K562 (cell line): ENCODE results near the gene GPR157. TPM values are rescaled to one million over a fixed set of nuclear protein-coding genes. Genes with fewer than 3 reads are reported as not detected.

Source experiments
- CBFA2T3 ChIP-seq: fragments of 450-650 bp; IDR thresholded peaks from 2 replicates; pipeline ENCODE4 v1.6.1; 2017
- CEBPG ChIP-seq, 3 experiments: fragments of 200-800 bp in 1 of 3; sonication (Bioruptor generic) in 1 of 3; sonication (generic) in 1 of 3; formaldehyde crosslinking in 1 of 3; IDR thresholded peaks in 2 of 3; conservative IDR thresholded peaks in 1 of 3; 2 replicates each; pipeline versions ENCODE4 v1.6.1 to v1.8.0; 2016 to 2022; ENCODE audit warnings: missing compliant biosample characterization in 2 of 3, missing genetic modification characterization in 2 of 3, mild to moderate bottlenecking in 1 of 3, missing genetic modification reagents in 1 of 3
- E4F1 ChIP-seq: fragments of 250-450 bp; sonication (Bioruptor Pico); IDR thresholded peaks from 2 replicates; pipeline ENCODE4 v1.5.0; 2021; ENCODE audit warnings: mild to moderate bottlenecking, borderline replicate concordance
- FOXP4 ChIP-seq: sonication (generic); formaldehyde crosslinking; IDR thresholded peaks from 2 replicates; pipeline ENCODE4 v1.8.0; 2022; ENCODE audit warnings: mild to moderate bottlenecking, missing genetic modification reagents, borderline replicate concordance
- FUS ChIP-seq: fragments of 200-400 bp; formaldehyde crosslinking; optimal IDR thresholded peaks from 2 replicates; pipeline ENCODE3; 2017; ENCODE audit warnings: low read depth, low read length
- MEIS2 ChIP-seq: fragments of 450-650 bp; IDR thresholded peaks from 2 replicates; pipeline ENCODE4 v1.6.1; 2014; ENCODE audit warnings: mild to moderate bottlenecking; ENCODE audit not compliant: partially characterized antibody
- NR0B1 ChIP-seq: fragments of 450-650 bp; IDR thresholded peaks from one replicate; pipeline ENCODE4 v1.6.1; 2018; ENCODE audit warnings: mild to moderate bottlenecking, moderate library complexity; ENCODE audit not compliant: partially characterized antibody
- NUFIP1 ChIP-seq: fragments of 450-650 bp; IDR thresholded peaks from 2 replicates; pipeline ENCODE4 v1.6.1; 2018; ENCODE audit not compliant: partially characterized antibody
- SNRNP70 ChIP-seq: fragments of 200-400 bp; formaldehyde crosslinking; optimal IDR thresholded peaks from 2 replicates; pipeline ENCODE3; 2017; ENCODE audit warnings: low read depth, low read length
- SP1 ChIP-seq: sonication (generic); formaldehyde crosslinking; IDR thresholded peaks from 2 replicates; pipeline ENCODE4 v1.8.1; 2022; ENCODE audit warnings: mild to moderate bottlenecking, missing genetic modification reagents
- SPI1 ChIP-seq: IDR thresholded peaks from 2 replicates; pipeline ENCODE4 v1.6.1; 2011; ENCODE audit warnings: low read depth, low read length, control low read depth, borderline replicate concordance
- TEAD4 ChIP-seq, 2 experiments: sonication (generic) in 1 of 2; formaldehyde crosslinking in 1 of 2; IDR thresholded peaks; 2 replicates each; pipeline versions ENCODE4 v1.6.1 to v1.8.0; 2012 to 2022; ENCODE audit warnings: borderline replicate concordance in 1 of 2, inconsistent platforms in 1 of 2, low read length in 1 of 2, mild to moderate bottlenecking in 1 of 2, missing genetic modification reagents in 1 of 2
- THRAP3 ChIP-seq: fragments of 450-650 bp; IDR thresholded peaks from 2 replicates; pipeline ENCODE4 v1.6.1; 2016; ENCODE audit warnings: mild to moderate bottlenecking, inconsistent platforms, borderline replicate concordance
- ZBTB11 ChIP-seq, 3 experiments: fragments of 200-800 bp in 1 of 3; fragments of 250-450 bp in 1 of 3; fragments of 450-650 bp in 1 of 3; sonication (Bioruptor Pico) in 1 of 3; sonication (Bioruptor generic) in 1 of 3; formaldehyde crosslinking in 1 of 3; IDR thresholded peaks; 2 replicates each; pipeline versions ENCODE4 v1.6.1 to v1.8.0; 2016 to 2022; ENCODE audit warnings: mild to moderate bottlenecking in 2 of 3, missing genetic modification characterization in 2 of 3, missing compliant biosample characterization in 1 of 3, moderate library complexity in 1 of 3
- ZC3H11A ChIP-seq: IDR thresholded peaks from 2 replicates; pipeline ENCODE4 v1.6.1; 2012; ENCODE audit warnings: low read depth, low read length, improper control_type of control experiment
- ZNF212 ChIP-seq: fragments of 450-650 bp; formaldehyde crosslinking; IDR thresholded peaks from 2 replicates; pipeline ENCODE4 v1.4.0; 2020; ENCODE audit warnings: mild to moderate bottlenecking
- ZNF561 ChIP-seq: fragments of 450-650 bp; formaldehyde crosslinking; conservative IDR thresholded peaks from 2 replicates; pipeline ENCODE4 v1.4.0; 2020; ENCODE audit warnings: mild to moderate bottlenecking, moderate library complexity
- polyA plus RNA-seq, 8 experiments: library from polyadenylated mRNA; depleted of rRNA in 4 of 8; stranded (reverse) in 5 of 8; unstranded in 3 of 8; fragments of >200 nt; fragmentation: Nextera tagmentation in 2 of 8; fragmentation: Illumina TruSeq in 1 of 8; extraction: Ambion mirVana in 2 of 8; extraction: Trizol in 1 of 8; gene quantifications; 2 replicates each; pipeline versions ENCODE4 v1.2.1 to v1.2.3, GENCODE V29; 2011 to 2014; ENCODE audit warnings: inconsistent platforms in 1 of 8, missing spikeins in 1 of 8
- total RNA-seq, 7 experiments: library from RNA; depleted of rRNA in 6 of 7; stranded (reverse); fragments of >200 nt in 6 of 7; fragmentation: Illumina TruSeq in 2 of 7; extraction: Trizol in 2 of 7; gene quantifications; 2 replicates each; pipeline versions ENCODE4 v1.2.1 to v1.2.3, GENCODE V29; 2011 to 2021; ENCODE audit warnings: low replicate concordance in 1 of 7

The GPR157 gene
- total and polyA plus RNA-seq, 9 of the 15 experiments (the other 6 are each of a cell fraction or from before 2014, with no cell fraction given): 0.01 to 0.18 (median 0.04) TPM; not detected in 4

GRCh38 chr1:9075022-9075421 is 53.9 kb downstream of the GPR157 start (continued):
- TF ChIP-seq SP1 (CRISPR knock-in tag): no peak
- no peak for TF ChIP-seq ZC3H11A
- peak; percentile 24; the same call in 1 of the 2 replicates for TF ChIP-seq CBFA2T3
- TF ChIP-seq FUS: no peak
- TF ChIP-seq NR0B1: no peak
- TF ChIP-seq ZNF561: no peak
- no peak for TF ChIP-seq NUFIP1
- peak; percentile 22; the same call in 1 of the 2 replicates for TF ChIP-seq TEAD4 (IDR thresholded peaks at IDR 0.05; ENCODE audit: low read length)
- TF ChIP-seq TEAD4 (CRISPR knock-in tag; IDR thresholded peaks at IDR 0.05; ENCODE audit: borderline replicate concordance): no peak
- TF ChIP-seq E4F1 (CRISPR knock-in tag): no peak
- 0 out of 6 replicates have a peak, but pooled peaks of 1 of the 3 experiments have one; percentile 6 for TF ChIP-seq ZBTB11 (CRISPR knock-in tag; IDR thresholded peaks at IDR 0.05)
- no peak for TF ChIP-seq THRAP3
- TF ChIP-seq ZNF212 (CRISPR knock-in tag): no peak
- peak; percentile 99 for TF ChIP-seq MEIS2
- TF ChIP-seq SPI1: peak; percentile 76; the same call in 1 of the 2 replicates
- no peak for TF ChIP-seq CEBPG (CRISPR knock-in tag; IDR thresholded peaks at IDR 0.05)
- peak in 1 of 2 experiments; percentile 4; a peak in 1 of 4 replicates for TF ChIP-seq CEBPG (tag; conservative IDR thresholded peaks at IDR 0.05 in 1 of 2, IDR thresholded peaks at IDR 0.05 in 1 of 2)
- TF ChIP-seq SNRNP70: no peak
- no peak for TF ChIP-seq FOXP4 (CRISPR knock-in tag)
